KOPT-K1 (cell line): ENCODE results near the gene IL6R.

Source experiments
- H3K27ac ChIP-seq: fragments of 200-600 bp; sonication (generic); 2 replicates; pipeline ENCODE4 v1.5.1; 2016; ENCODE audit warnings: antibody characterized with exemption, mild to moderate bottlenecking, low read depth, low read length; ENCODE audit not compliant: poor library complexity, severe bottlenecking
- H3K36me3 ChIP-seq: fragments of 200-600 bp; sonication (generic); 2 replicates; pipeline ENCODE4 v1.5.1; 2017; ENCODE audit warnings: antibody characterized with exemption, mild to moderate bottlenecking, low read length, moderate library complexity; ENCODE audit not compliant: insufficient read depth
- H3K9me3 ChIP-seq: fragments of 200-600 bp; sonication (generic); 2 replicates; pipeline ENCODE4 v1.5.1; 2017; ENCODE audit warnings: antibody characterized with exemption, low read length, mild to moderate bottlenecking; ENCODE audit not compliant: insufficient read depth, poor library complexity, severe bottlenecking

IL6R gene

DNA sequence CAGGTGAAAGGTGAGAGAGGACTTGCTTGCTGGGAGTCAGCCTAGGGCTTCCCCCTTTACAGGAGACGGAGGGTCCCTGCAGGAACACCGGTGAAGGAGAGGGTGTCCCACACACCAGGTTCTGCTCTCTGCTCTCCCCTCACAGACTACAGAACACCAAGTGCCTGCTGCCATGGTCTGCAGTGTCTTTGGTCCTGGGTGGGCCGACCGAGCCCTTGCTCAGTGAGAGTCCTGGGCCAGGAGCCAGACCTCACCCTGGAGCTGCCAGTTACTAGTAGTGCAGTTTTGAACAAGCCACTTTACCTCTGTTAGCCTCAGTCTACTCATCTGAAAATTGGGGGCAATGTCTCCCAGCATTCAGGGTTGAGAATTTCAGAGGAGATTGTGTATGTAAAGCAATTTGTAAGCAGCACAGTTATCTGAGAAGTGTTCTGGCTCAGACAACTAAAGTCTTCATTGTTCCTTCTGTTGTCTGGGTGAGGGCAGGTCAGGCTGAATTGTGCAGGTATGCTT lies 2.7 kb upstream of the IL6R start:
- H3K27ac ChIP-seq, result no peak overlapping the region
- no peaks in the 10 kb centered on the region for H3K9me3 ChIP-seq
- no peaks in the 10 kb centered on the region for H3K36me3 ChIP-seq

- Histone ChIP-seq H3K27ac (no peak overlapping the region), H3K36me3 (no peaks in the 10 kb centered on the region), H3K9me3 (no peaks in the 10 kb centered on the region)
These were observed 1.7 kb upstream of the IL6R start for GRCh38 chr1:154403261-154403943.

DNA sequence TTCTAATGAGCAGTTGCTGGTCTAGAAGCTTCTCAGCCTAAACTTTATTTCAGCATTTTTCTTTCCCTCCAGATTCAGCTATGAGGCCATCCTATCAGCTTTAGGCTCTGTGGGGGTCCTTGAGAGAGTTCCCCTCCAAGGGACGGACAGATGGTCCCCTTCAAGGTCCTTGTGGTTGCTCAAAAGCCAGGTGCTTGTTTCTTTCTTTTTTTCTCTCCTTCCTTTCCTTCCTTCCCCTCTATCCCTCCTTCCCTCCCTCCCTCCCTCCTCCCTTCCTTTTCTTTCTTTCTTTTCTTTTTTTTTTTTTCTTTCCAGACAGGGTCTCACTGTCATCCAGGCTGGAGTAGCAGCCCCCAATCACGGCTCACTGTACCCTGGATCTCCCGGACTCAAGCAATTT lies 1.2 kb upstream of the IL6R start:
- Histone ChIP-seq H3K36me3 (no peaks in the 10 kb centered on the region), H3K27ac (no peak overlapping the region), H3K9me3 (no peaks in the 10 kb centered on the region)

DNA sequence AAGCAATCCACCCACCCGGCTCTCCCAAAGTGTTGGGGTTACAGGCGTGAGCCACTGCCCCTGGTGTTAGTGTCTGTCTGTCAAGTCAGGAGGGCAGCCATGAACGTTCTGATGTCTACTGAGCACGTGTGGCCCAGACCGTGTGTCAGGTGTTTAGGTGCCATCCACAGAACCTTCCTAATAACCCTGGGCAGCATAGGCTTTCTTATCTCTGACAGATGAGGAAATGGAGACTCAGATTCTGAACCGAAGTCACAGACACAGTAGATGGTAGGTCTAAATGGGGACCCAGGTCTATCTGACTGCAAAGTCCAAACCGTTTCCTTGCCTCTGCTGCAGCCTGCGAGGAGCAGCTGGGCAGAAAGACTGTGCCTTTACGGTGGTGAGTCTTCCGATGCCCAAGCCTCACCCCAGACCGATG lies 622 bp upstream of the IL6R start:
- no peak overlapping the region for H3K27ac ChIP-seq
- no peaks in the 10 kb centered on the region for H3K36me3 ChIP-seq
- no peaks in the 10 kb centered on the region for H3K9me3 ChIP-seq

DNA sequence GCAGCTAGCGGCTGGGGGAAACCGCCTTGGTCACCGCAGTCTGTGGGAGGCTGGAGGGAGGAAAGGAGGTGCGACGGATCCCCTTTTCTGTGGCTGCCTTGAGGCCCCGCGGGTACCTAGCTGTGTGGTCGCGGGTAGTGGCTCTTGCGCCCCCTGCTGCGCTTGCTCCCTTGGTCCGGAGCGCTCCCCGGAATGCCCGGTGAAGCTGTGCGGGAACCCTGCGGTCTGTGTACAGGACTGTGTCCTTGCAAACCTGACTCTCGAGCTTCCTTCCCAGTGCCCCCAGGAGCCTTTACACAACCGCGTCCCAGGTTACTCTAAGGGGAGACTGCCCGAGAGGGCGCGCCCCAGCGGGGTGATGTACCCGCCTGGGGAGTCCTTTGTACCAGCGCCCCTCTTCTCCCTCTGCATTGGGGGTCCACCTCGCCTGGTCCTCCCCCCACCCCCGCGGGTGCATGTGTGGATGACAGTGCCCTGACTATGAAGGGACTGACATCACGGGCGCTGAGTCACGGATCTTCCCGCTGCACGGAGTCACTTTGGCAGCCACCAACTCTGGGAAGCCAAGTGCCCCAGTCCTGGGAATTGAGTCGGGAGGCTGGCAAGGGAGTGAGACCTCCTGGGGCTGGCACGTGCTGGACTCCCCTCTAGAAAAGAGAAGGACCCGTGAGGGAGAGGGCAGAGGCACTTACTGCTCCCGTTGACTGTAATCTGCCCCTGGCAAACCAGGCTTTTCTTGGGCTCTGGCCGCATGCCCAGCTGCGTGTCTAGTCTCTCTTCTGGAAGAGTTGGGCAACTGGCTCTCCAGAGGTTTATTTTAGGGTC lies 816 bp downstream of the IL6R start:
- Histone ChIP-seq H3K36me3 (no peaks in the 10 kb centered on the region), H3K9me3 (no peaks in the 10 kb centered on the region), H3K27ac (no peak overlapping the region)

DNA sequence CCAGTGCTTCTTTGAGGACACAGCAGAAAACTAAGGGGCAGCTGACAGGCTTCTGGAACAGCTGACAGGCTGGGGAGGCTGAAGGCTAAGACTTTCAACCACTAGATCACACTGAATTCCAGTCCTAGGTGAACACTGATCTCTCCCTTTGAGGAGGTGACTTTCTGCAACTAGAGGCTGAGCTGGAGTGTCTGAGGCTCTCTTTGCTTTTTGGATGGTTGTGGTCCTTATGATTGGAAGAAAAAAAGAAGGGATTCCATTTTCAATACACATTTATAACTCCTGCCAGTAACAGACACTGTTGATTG lies 1.4 kb downstream of the IL6R start:
- H3K27ac ChIP-seq, result no peak overlapping the region
- H3K9me3 ChIP-seq, result no peaks in the 10 kb centered on the region
- no peaks in the 10 kb centered on the region for H3K36me3 ChIP-seq

DNA sequence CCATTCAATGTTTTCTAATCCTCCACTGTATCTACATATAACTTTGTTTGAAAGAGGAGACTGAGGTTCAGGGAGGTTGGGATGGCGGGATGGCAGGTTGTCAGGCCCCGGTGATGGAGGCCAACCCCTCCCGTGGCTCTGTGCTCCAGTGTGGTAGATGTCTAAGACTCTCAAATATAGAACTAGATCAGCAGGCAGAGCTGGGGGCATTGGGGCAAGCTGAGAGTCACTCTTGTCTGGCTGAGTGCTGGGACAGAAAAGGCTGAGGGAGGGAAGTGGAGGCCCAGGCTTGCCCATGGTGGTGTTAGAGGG lies 1.7 kb downstream of the IL6R start:
- Histone ChIP-seq H3K27ac (no peak overlapping the region), H3K36me3 (no peaks in the 10 kb centered on the region), H3K9me3 (no peaks in the 10 kb centered on the region)

DNA sequence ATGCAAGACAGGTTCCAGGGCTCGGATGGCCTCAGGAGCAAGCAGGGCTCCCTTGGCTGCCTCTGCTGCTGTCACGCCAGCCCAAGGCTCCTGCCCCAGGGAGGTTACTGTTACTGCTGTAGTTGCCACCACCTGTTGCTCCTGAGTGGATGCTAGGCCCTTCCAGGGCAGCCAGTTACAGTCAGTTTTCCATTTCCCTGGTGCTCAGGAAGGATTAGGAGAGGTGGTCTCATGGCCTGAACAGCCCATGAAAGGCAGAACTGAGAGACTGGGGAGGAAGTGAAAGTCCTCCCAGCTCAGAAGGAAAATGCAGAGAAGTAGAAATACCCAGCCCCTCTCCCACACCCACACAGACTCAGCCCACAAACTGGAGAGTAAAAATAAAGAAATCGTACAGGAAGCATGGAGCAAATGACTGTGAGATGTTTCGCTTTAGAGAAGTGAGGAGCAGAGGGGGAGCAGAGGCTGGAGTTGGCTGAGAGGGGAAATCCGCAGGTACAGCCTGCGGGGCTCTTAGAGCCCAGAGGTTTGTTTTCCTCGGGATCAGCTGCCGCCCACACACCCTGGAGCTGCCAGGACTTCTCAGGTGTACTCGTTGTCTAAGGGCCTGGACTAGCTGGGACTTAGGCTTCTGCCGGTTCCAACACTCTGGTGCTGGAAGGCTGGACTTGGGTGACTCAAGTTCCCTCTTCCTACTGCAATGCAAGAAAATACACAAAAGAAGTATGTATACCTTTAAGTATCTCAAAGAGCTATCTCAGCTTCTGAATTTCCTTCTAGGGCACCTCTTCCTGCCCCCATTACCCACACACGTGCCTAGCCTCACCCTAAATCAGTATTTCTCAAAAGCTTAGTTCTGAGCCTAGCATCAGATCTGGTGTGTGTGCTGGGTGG lies 2.3 kb downstream of the IL6R start:
- H3K36me3 ChIP-seq, result no peaks in the 10 kb centered on the region
- no peaks in the 10 kb centered on the region for H3K9me3 ChIP-seq
- no peak overlapping the region for H3K27ac ChIP-seq

DNA sequence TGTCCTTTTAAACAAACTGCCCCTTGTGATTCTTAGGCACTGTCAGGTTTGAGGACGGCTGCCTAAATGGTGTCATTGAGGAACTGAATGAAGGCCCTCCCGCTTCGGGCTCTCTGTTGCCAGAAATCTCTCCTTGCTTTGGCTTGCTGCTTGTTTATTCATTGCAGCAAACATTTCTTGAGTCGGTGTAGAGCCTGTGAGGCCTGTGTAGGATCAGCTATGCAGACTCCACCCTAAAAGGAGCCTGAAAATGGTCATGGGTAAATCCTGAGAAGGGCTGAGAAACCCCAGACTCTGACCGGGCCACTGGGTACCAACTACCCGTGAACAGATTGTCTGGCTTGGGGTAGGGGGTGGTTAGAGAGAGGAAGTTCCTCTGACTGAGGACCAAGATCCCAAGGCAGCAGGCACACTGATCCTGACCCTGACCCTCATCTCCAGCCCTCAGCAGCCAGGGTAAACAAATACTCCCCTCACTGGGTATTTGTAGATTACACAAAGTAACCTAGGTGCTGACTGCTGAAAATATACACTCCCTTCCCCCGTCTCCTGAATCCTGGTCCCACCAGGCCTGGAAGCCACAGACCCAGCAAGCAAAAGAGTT lies 3.1 kb downstream of the IL6R start:
- H3K9me3 ChIP-seq, result no peaks in the 10 kb centered on the region
- no peak overlapping the region for H3K27ac ChIP-seq
- H3K36me3 ChIP-seq, result no peaks in the 10 kb centered on the region

DNA sequence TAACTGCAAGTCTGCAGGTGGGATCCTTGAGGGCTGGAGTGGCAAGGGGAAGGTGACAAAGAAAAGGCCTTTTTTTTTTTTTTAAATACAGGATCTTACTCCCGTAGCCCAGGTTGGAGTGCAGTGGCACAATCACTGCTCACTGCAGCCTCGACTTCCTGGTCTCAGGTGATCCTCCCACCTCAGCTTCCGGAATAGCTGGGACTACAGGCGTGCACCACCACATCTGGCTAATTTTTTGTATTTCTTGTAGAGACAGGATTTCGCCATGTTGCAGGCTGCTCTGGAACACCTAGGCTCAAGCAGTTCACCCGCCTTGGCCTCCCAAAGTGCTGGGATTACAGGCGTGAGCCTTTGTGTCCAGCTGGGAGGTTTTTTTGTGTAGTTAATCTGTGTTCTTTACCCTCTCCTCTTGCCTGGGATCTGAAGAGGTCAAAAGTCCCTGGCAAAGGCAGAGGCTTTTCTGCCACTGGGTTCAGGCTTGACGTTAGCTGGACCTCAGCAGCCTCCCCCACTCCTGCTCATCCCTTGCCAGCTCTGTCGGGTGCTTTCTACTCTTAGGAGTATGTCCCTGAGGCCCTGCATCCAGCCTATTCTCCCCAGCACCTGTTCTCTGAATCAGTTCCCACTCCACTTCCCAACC lies 5.2 kb downstream of the IL6R start:
- Histone ChIP-seq H3K36me3 (no peaks in the 10 kb centered on the region), H3K9me3 (no peaks in the 10 kb centered on the region), H3K27ac (no peak overlapping the region)

- no peak overlapping the region for H3K27ac ChIP-seq
- no peaks in the 10 kb centered on the region for H3K9me3 ChIP-seq
- H3K36me3 ChIP-seq, result no peaks in the 10 kb centered on the region
These were observed 6.4 kb downstream of the IL6R start for GRCh38 chr1:154411525-154411924.

GRCh38 chr1:154413177-154413783 lies 8.1 kb downstream of the IL6R start:
- no peak overlapping the region for H3K27ac ChIP-seq

DNA sequence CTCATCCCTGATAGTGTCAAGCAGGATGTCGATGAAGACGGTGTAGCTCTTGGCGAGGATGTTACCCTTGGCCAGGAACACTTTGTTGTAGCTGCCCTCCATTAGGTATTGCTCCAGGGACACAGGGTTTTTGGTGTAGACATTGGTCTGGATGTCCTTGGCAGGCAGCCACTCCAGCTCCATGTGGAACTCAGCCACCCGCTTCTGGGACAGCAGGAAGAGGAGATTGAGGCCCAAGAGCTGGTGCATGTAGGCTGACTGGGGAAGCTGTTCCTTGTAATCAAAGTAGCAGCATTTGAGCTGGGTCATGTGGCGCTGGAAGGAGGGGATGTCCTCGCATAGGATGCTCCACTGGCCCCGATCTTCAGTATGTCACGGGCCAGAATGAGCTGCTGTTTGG lies 9.5 kb downstream of the IL6R start:
- Histone ChIP-seq H3K9me3 (no peaks in the 10 kb centered on the region), H3K27ac (no peak overlapping the region), H3K36me3 (no peaks in the 10 kb centered on the region)

More at GRCh38 chr1:154413177-154413783, 8.1 kb downstream of the IL6R start:
- H3K36me3 ChIP-seq, result no peaks in the 10 kb centered on the region
- no peaks in the 10 kb centered on the region for H3K9me3 ChIP-seq
